Panc1 (cell line): ENCODE data around the gene MCCC1. TPM values are rescaled to one million over a fixed set of nuclear protein-coding genes. Genes with fewer than 3 reads are reported as not detected.

Experiments used
- ATAC-seq: fragments of 200-7000 bp; cut with Tn5 transposase; 2 replicates; pipeline ENCODE4 v1.9.1; 2020; ENCODE audit warnings: mild to moderate bottlenecking, moderate library complexity
- BruUV-seq: library from RNA; stranded (reverse); fragments of 400-500 nt; replicated peaks from 2 replicates; lab custom pipeline; 2021; lab: Mats Ljungman, UMichigan
- CTCF ChIA-PET: fragments of 300-600 bp; sonication (Branson Sonifier 250); formaldehyde crosslinking; loops from one replicate; lab custom pipeline; 2022; ENCODE audit warnings: antibody characterized with exemption; lab: Charles Lee
- POLR2A ChIA-PET: fragments of 300-600 bp; sonication (Branson Sonifier 250); formaldehyde crosslinking; loops from one replicate; lab custom pipeline; 2022; ENCODE audit warnings: antibody characterized with exemption; lab: Charles Lee
- DNase-seq: peaks from one replicate; pipeline ENCODE4 v3.0.0-alpha.2; 2010; ENCODE audit warnings: low read depth, low spot score
- H3K27ac ChIP-seq: 2 replicates; pipeline ENCODE4 v1.5.1; 2011; ENCODE audit warnings: mild to moderate bottlenecking, low read length, inconsistent platforms
- H3K27me3 ChIP-seq: fragments of 200-500 bp; sonication (Bioruptor generic); 2 replicates; pipeline ENCODE4 v1.6.0; 2014; ENCODE audit warnings: low read length, inconsistent platforms; ENCODE audit not compliant: control insufficient read depth, insufficient read depth
- H3K36me3 ChIP-seq: fragments of 200-500 bp; sonication (Bioruptor generic); 2 replicates; pipeline ENCODE4 v1.5.1; 2014; ENCODE audit warnings: inconsistent platforms, mild to moderate bottlenecking, low read length, moderate library complexity; ENCODE audit not compliant: control insufficient read depth, insufficient read depth
- H3K4me1 ChIP-seq: 2 replicates; pipeline ENCODE4 v1.5.1; 2011; ENCODE audit warnings: inconsistent platforms, mild to moderate bottlenecking, low read length, moderate library complexity; ENCODE audit not compliant: control insufficient read depth, insufficient read depth
- H3K4me3 ChIP-seq, 2 experiments: 2 replicates each; pipeline ENCODE4 v1.5.1; 2011 to 2012; ENCODE audit warnings: low read depth in 2 of 2, low read length in 2 of 2, mild to moderate bottlenecking in 2 of 2, inconsistent platforms in 1 of 2, moderate library complexity in 1 of 2
- H3K9me3 ChIP-seq: fragments of 200-500 bp; sonication (Bioruptor generic); 2 replicates; pipeline ENCODE4 v1.5.1; 2014; ENCODE audit warnings: low read depth, mild to moderate bottlenecking, inconsistent platforms, low read length, moderate library complexity; ENCODE audit not compliant: control insufficient read depth, insufficient read depth
- CTCF ChIP-seq: fragments of 450-650 bp; IDR thresholded peaks from 2 replicates; pipeline ENCODE4 v1.5.1; 2017; ENCODE audit warnings: mild to moderate bottlenecking
- POLR2AphosphoS5 ChIP-seq: IDR thresholded peaks from 2 replicates; pipeline ENCODE4 v1.6.1; 2012; ENCODE audit warnings: mild to moderate bottlenecking, low read depth, low read length, moderate library complexity
- REST ChIP-seq, 2 experiments: IDR thresholded peaks; 2 replicates each; pipeline ENCODE4 v1.6.1; 2011 to 2012; ENCODE audit warnings: low read depth in 2 of 2, control low read depth in 1 of 2, low read length in 1 of 2, mild to moderate bottlenecking in 1 of 2, moderate library complexity in 1 of 2; ENCODE audit not compliant: insufficient read depth in 1 of 2
- SIN3A ChIP-seq: IDR thresholded peaks from 2 replicates; pipeline ENCODE4 v1.6.1; 2012; ENCODE audit warnings: low read depth, mild to moderate bottlenecking, low read length, moderate library complexity, borderline replicate concordance; ENCODE audit not compliant: insufficient read depth
- TCF7L2 ChIP-seq: IDR thresholded peaks from 2 replicates; pipeline ENCODE4 v1.6.1; 2011; ENCODE audit warnings: mild to moderate bottlenecking, low read depth, low read length, inconsistent platforms
- in situ Hi-C: cut with HindIII; loops from 2 replicates; pipeline ENCODE4 v1.10.0; 2016; ENCODE audit warnings: low sequenced_read_pairs, low pct_unique_long_range_greater_than_20kb
- intact Hi-C: fragments of 100-400 bp; cut with micrococcal nuclease; formaldehyde crosslinking; loops from one replicate; pipeline ENCODE4 v1.10.0; 2022; ENCODE audit not compliant: unreplicated experiment
- total RNA-seq: library from RNA; stranded (reverse); gene quantifications from one replicate; pipeline ENCODE4 v1.2.1, GENCODE V29; 2021; ENCODE audit not compliant: unreplicated experiment

MCCC1 gene
- total RNA-seq, 1 experiment from 2014 or later, result 24.2 TPM

- BruUV-seq, result no TSS peak
- ChIA-PET CTCF (no interaction called here), POLR2A (no interaction called here)
- Histone ChIP-seq H3K4me1 (no peaks in the 10 kb centered on the region), H3K27me3 (no peaks in the 10 kb centered on the region), H3K9me3 (no peaks in the 10 kb centered on the region), H3K27ac (no peak overlapping the region), H3K36me3 (peaks cover 2% of the 10 kb centered on the region; the same call in 1 of the 2 replicates), H3K4me3 (no peak overlapping the region)
- intact Hi-C loops (loop anchor here (5.0 kb wide), 1 partner anchor 1159 kb away; no protein-coding TSS in a partner anchor), in situ Hi-C loops (no loop called here)
- no peak for TF ChIP-seq TCF7L2
- DNase-seq (no peak), ATAC-seq (no peak)
Observed at GRCh38 chr3:183018421-183019192, 80.7 kb downstream of the MCCC1 start.

GRCh38 chr3:183015185-183015584, 84.1 kb downstream of the MCCC1 start:
- CTCF ChIA-PET, result no interaction called here
- H3K9me3 ChIP-seq, result no peaks in the 10 kb centered on the region
- H3K27ac ChIP-seq, result no peak overlapping the region
- no peaks in the 10 kb centered on the region for H3K27me3 ChIP-seq
- no TSS peak for BruUV-seq
- H3K4me3 ChIP-seq, result no peak overlapping the region
- DNase-seq, result no peak
- TF ChIP-seq CTCF, result no peak
- no peak for TF ChIP-seq REST (IDR thresholded peaks at IDR 0.05; ENCODE audit: insufficient read depth in 1 of 2, low read depth in 2 of 2, low read length in 1 of 2)
- no peak for TF ChIP-seq TCF7L2
- TF ChIP-seq POLR2AphosphoS5, result no peak
- TF ChIP-seq SIN3A, result no peak
- POLR2A ChIA-PET, result no interaction called here
- ATAC-seq, result no peak
- no peaks in the 10 kb centered on the region for H3K4me1 ChIP-seq
- no peaks in the 10 kb centered on the region; the same call in 1 of the 2 replicates for H3K36me3 ChIP-seq
- intact Hi-C loops (loop anchor here (5.0 kb wide), 1 partner anchor 1162 kb away; no protein-coding TSS in a partner anchor), in situ Hi-C loops (no loop called here)

GRCh38 chr3:183013856-183014255, 85.4 kb downstream of the MCCC1 start:
- intact Hi-C loops, result no loop called here
- no TSS peak for BruUV-seq
- ChIA-PET CTCF (no interaction called here), POLR2A (no interaction called here)
- TF ChIP-seq CTCF (no peak), TCF7L2 (no peak), REST (IDR thresholded peaks at IDR 0.05; ENCODE audit: insufficient read depth in 1 of 2, low read depth in 2 of 2, low read length in 1 of 2) (no peak), POLR2AphosphoS5 (no peak), SIN3A (no peak)
- H3K4me1 ChIP-seq, result no peaks in the 10 kb centered on the region
- no peak overlapping the region for H3K4me3 ChIP-seq
- no peaks in the 10 kb centered on the region for H3K36me3 ChIP-seq
- ATAC-seq (no peak), DNase-seq (no peak)
- no peaks in the 10 kb centered on the region for H3K9me3 ChIP-seq
- H3K27me3 ChIP-seq, result no peaks in the 10 kb centered on the region
- H3K27ac ChIP-seq, result no peak overlapping the region
- in situ Hi-C loops, result no loop called here
